Adrenal gland (tissue), 12 donors: ENCODE results near the gene CNTN4. TPM values are rescaled to one million over a fixed set of nuclear protein-coding genes. Genes with fewer than 3 reads are reported as not detected.

Experiments
- DNase-seq, 7 donors: peaks; one replicate each; pipeline ENCODE4 v3.0.0-alpha.2; 2019 to 2020
- H3K27ac ChIP-seq, 5 donors: fragments of 200-600 bp; sonication (generic) in 4 of 5; 1 replicate in 3 of 5; 2 replicates in 2 of 5; pipeline versions ENCODE4 v1.5.1 to v1.8.0; 2016 to 2020; ENCODE audit warnings: mild to moderate bottlenecking in 1 of 5
- H3K27me3 ChIP-seq: fragments of 200-600 bp; 2 replicates; pipeline ENCODE4 v1.8.0; 2021
- H3K36me3 ChIP-seq, 2 donors: fragments of 200-600 bp; replicated peaks in 1 of 2; 1 replicate in 1 of 2; 2 replicates in 1 of 2; pipeline versions ENCODE4 v1.5.1 to v1.8.0; 2018 to 2022
- H3K4me1 ChIP-seq, 2 donors: fragments of 200-600 bp; replicated peaks in 1 of 2; 1 replicate in 1 of 2; 2 replicates in 1 of 2; pipeline versions ENCODE4 v1.5.1 to v1.8.0; 2018 to 2021
- H3K4me3 ChIP-seq, 4 donors: fragments of 200-600 bp; sonication (generic) in 3 of 4; one replicate each; pipeline ENCODE4 v1.5.1; 2016 to 2018
- H3K9me3 ChIP-seq, 3 donors: fragments of 200-600 bp; sonication (generic) in 1 of 3; replicated peaks in 1 of 3; 1 replicate in 2 of 3; 2 replicates in 1 of 3; pipeline versions ENCODE4 v1.5.1 to v1.8.0; 2016 to 2021
- POLR2A ChIP-seq, 2 donors: fragments of 450-650 bp; IDR thresholded peaks; one replicate each; pipeline ENCODE4 v1.6.1; 2017; ENCODE audit warnings: antibody characterized with exemption in 2 of 2, mild to moderate bottlenecking in 2 of 2, moderate library complexity in 1 of 2
- WGBS, 4 donors: extraction: QIAGEN DNeasy Blood & Tissue Kit in 2 of 4; methylation state at CpG; one replicate each; pipeline versions ENCODE4 v1.1.5 to v1.1.7; 2013 to 2017; 5-methylcytosine and 5-hydroxymethylcytosine counted together
- intact Hi-C, 2 donors: fragments of 100-400 bp; cut with DNase I; formaldehyde crosslinking; loops; one replicate each; pipeline versions ENCODE4 v1.14.1 to v1.15.0; 2022 to 2023
- polyA plus RNA-seq, 3 donors: library from polyadenylated mRNA; stranded (reverse); fragments of 200-250 nt in 2 of 3; fragments of 350-450 nt in 1 of 3; fragmentation: Illumina TruSeq in 1 of 3; extraction: RNeasy Lipid Tissue Mini Kit (QIAGEN cat#74804) in 1 of 3; gene quantifications; one replicate each; pipeline ENCODE4 v1.2.3, GENCODE V29; 2013 to 2014
- small RNA-seq, 2 donors: library from RNA; depleted of rRNA; stranded (forward); fragments of <200 nt; gene quantifications; one replicate each; pipeline ENCODE3, GENCODE V24; 2016
- total RNA-seq, 9 donors: library from RNA; depleted of rRNA in 4 of 9; stranded (reverse); fragments of >200 nt in 4 of 9; fragments of 120-200 nt in 1 of 9; fragmentation: NEBNext Ultra II Directional in 1 of 9; extraction: Animal tissue kit (Norgen Biotek cat#: 25700) in 1 of 9; gene quantifications; one replicate each; pipeline versions ENCODE4 v1.1.0 to v1.2.4, GENCODE V29; 2013 to 2023
- TF ChIP-seq, protein P1 (sequence below), 6 experiments: fragments of 450-650 bp in 4 of 6; fragments of 200-600 bp in 2 of 6; sonication (generic) in 1 of 6; IDR thresholded peaks; 1 replicate in 5 of 6; 2 replicates in 1 of 6; pipeline versions ENCODE4 v1.5.1 to v1.8.0; 2016 to 2021; ENCODE audit warnings: antibody characterized with exemption in 6 of 6, mild to moderate bottlenecking in 2 of 6, moderate library complexity in 1 of 6
- donor health status: healthy with polysubstance abuse.
- donor health status: Bipolar disorder and iron deficiency.
- donor health status: DM: yes; HTN: yes; CAD: no.
- donor health status: DM: no; HTN: no; CAD: no.
- donor health status: DM: no; HTN: no; CAD: no.
- donor health status: DM: yes; HTN: yes; CAD: no.

Gene CNTN4
- total and polyA plus RNA-seq, 12 donors: 0.17 to 9.2 (median 1.6) TPM

DNA sequence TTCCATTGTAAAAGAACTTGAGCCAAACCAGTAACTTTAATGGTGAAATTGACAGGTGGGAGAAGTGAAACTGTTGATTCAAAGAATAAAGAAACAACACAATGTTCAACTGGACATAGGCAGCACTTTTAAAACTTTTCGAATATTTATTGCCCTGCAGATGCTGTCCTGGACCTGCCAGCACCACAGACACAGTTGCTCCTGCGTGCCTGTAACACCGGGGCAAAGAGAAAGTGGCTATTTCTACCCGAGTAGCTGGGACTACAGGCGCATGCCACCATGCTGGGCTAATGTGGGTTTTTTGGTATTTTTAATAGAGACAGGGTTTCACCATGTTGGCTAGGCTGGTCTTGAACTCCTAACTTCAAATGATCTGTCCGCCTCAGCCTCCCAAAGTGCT is 1004.1 kb downstream of the CNTN4 start:
- no peaks in the 10 kb centered on the region for H3K9me3 ChIP-seq
- TF ChIP-seq, protein P1, sequence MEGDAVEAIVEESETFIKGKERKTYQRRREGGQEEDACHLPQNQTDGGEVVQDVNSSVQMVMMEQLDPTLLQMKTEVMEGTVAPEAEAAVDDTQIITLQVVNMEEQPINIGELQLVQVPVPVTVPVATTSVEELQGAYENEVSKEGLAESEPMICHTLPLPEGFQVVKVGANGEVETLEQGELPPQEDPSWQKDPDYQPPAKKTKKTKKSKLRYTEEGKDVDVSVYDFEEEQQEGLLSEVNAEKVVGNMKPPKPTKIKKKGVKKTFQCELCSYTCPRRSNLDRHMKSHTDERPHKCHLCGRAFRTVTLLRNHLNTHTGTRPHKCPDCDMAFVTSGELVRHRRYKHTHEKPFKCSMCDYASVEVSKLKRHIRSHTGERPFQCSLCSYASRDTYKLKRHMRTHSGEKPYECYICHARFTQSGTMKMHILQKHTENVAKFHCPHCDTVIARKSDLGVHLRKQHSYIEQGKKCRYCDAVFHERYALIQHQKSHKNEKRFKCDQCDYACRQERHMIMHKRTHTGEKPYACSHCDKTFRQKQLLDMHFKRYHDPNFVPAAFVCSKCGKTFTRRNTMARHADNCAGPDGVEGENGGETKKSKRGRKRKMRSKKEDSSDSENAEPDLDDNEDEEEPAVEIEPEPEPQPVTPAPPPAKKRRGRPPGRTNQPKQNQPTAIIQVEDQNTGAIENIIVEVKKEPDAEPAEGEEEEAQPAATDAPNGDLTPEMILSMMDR (IDR thresholded peaks at IDR 0.05): no peak
- no peak for TF ChIP-seq POLR2A (IDR thresholded peaks at IDR 0.05)
- H3K36me3 ChIP-seq: no peaks in the 10 kb centered on the region
- no peak for DNase-seq
- 79 to 82% (median 81%) methylated on average over 6 of the region's 6 CpGs for WGBS, 4 donors
- H3K27me3 ChIP-seq: no peaks in the 10 kb centered on the region
- no peaks in the 10 kb centered on the region for H3K4me1 ChIP-seq
- no peak overlapping the region for H3K27ac ChIP-seq
- intact Hi-C loops: no loop called here
- H3K4me3 ChIP-seq: no peak overlapping the region

DNA sequence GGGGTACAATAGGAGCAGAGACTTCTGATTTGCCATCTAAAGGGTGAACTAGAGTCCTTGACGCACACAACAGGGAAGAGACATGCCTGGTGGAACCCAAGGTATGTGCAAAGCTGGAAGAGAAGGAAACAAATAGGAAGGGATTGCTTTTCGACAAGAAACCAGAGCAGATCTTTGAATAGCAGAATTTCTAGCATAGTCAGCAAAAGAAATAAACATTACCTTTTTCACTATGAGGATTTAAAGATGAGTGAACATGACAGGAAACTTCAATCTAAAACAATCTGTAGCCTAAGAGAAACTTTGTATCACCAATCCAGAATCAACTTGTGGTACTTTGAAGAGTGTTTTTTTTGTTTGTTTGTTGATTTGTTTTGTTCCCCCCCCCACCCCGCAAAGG is 1006.6 kb downstream of the CNTN4 start:
- intact Hi-C loops: no loop called here

DNA sequence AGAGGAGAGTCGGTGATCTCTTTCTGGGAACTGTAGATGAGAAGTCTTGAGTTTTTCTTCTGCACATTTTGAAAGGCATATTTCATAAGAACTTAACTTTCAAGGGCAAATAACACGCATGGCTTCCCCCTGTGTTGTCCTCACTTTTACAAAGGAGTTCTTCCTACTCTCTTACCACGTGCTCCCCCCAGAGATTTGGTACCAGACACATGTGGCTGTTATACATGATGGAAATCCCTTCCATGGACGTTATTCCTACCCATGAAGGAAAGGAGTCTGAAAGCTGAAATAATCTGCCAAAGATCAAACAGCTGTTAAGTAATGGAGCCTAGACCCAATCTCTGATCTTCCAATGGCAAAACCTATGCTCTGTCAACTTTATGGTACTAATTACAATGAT is 1007.1 kb downstream of the CNTN4 start:
- H3K4me3 ChIP-seq: no peak overlapping the region
- H3K4me1 ChIP-seq: no peaks in the 10 kb centered on the region
- H3K36me3 ChIP-seq: no peaks in the 10 kb centered on the region
- TF ChIP-seq, protein P1 (IDR thresholded peaks at IDR 0.05): no peak
- TF ChIP-seq POLR2A (IDR thresholded peaks at IDR 0.05): no peak
- no peak overlapping the region for H3K27ac ChIP-seq
- 49 to 55% (median 53%) methylated on average over 4 of the region's 4 CpGs for WGBS, 4 donors
- no peaks in the 10 kb centered on the region for H3K9me3 ChIP-seq
- intact Hi-C loops: no loop called here
- H3K27me3 ChIP-seq: no peaks in the 10 kb centered on the region
- DNase-seq: no peak

More for the DNA sequence above, 1006.6 kb downstream of the CNTN4 start:
- H3K4me3 ChIP-seq: no peak overlapping the region
- no peaks in the 10 kb centered on the region for H3K27me3 ChIP-seq
- TF ChIP-seq POLR2A (IDR thresholded peaks at IDR 0.05): no peak
- TF ChIP-seq, protein P1 (IDR thresholded peaks at IDR 0.05): no peak
- H3K4me1 ChIP-seq: no peaks in the 10 kb centered on the region
- DNase-seq: no peak
- no peaks in the 10 kb centered on the region for H3K36me3 ChIP-seq
- 83 to 89% (median 87%) methylated on average over 3 of the region's 3 CpGs for WGBS, 4 donors
- H3K9me3 ChIP-seq: no peaks in the 10 kb centered on the region
- H3K27ac ChIP-seq: no peak overlapping the region

DNA sequence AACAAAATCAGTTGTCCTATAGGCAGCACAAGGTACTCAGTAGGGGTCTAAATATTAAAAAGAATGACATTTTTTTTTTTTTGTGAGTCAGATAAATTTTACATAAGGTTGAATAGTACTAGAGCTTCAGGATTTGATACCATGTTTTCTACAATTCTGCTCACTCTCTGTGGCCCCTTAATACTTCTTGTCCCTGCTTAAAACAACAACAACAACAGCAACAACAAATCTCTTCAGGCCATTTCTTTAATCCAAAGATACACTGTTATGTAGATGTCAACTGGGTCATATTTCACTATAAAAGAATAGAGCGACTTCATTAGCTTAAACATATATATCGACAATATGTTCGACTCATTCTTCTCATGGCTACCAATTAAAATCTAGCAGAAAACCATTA is 1008.5 kb downstream of the CNTN4 start:
- Histone ChIP-seq H3K4me3 (no peak overlapping the region), H3K36me3 (no peaks in the 10 kb centered on the region), H3K9me3 (no peaks in the 10 kb centered on the region), H3K4me1 (no peaks in the 10 kb centered on the region), H3K27ac (no peak overlapping the region), H3K27me3 (no peaks in the 10 kb centered on the region)
- intact Hi-C loops: no loop called here
- TF ChIP-seq POLR2A (IDR thresholded peaks at IDR 0.05): no peak
- TF ChIP-seq, protein P1 (IDR thresholded peaks at IDR 0.05): no peak
- WGBS, 4 donors: 97% methylated on average over 3 of the region's 3 CpGs
- DNase-seq: no peak

Small RNA genes within 50 kb of the gene (small RNA-seq; reads per million reads assigned to genes)
- gene RF00416: 0 reads per million in 2 donors
- gene RN7SKP144: 0 reads per million in 2 donors
